GM12892 (cell line): ENCODE results near the gene PLCL1.
"Not testable (repeated sequence)": the region's sequence is repeated elsewhere in the genome, so short reads cannot be mapped to it uniquely, and the experiment has no call there.

Experiments used
- DNase-seq: peaks from one replicate; pipeline ENCODE4 v3.0.0; 2011; ENCODE audit not compliant: insufficient read length
- FAIRE-seq: peaks from 2 replicates; lab custom pipeline; 2011; peaks lifted over from hg19 to GRCh38; lab: Jason Lieb, UNC
- POLR2A ChIP-seq: IDR thresholded peaks from 2 replicates; pipeline ENCODE4 v1.6.1; 2011; ENCODE audit warnings: low read depth, low read length, control low read depth
- POLR2AphosphoS5 ChIP-seq: IDR thresholded peaks from 2 replicates; pipeline ENCODE4 v1.6.1; 2011; ENCODE audit warnings: low read depth, low read length, control low read depth
- TAF1 ChIP-seq: IDR thresholded peaks from 2 replicates; pipeline ENCODE4 v1.6.1; 2011; ENCODE audit warnings: low read depth, mild to moderate bottlenecking, control low read depth, low read length, borderline replicate concordance

Gene PLCL1

GRCh38 chr2:198004921-198005829 is 200.8 kb downstream of the PLCL1 start:
- peak; percentile 57; the same call in 1 of the 2 replicates for TF ChIP-seq POLR2A
- no peak for TF ChIP-seq POLR2AphosphoS5
- no peak for TF ChIP-seq TAF1
- DNase-seq = no peak
- peak; percentile 94 for FAIRE-seq

- DNase-seq (no peak), FAIRE-seq (peak; percentile 33)
- TF ChIP-seq TAF1 (no peak), POLR2A (no peak)
Observed at GRCh38 chr2:198006733-198007132, 202.3 kb downstream of the PLCL1 start.

- TF ChIP-seq POLR2A (no peak), POLR2AphosphoS5 (no peak), TAF1 (no peak)
- DNase-seq = no peak
Observed at GRCh38 chr2:198008230-198008629, 203.8 kb downstream of the PLCL1 start.

GRCh38 chr2:198012025-198012424 is 207.6 kb downstream of the PLCL1 start:
- peak; percentile 76 for FAIRE-seq
- TF ChIP-seq TAF1 = no peak
- no peak for TF ChIP-seq POLR2AphosphoS5
- no peak for TF ChIP-seq POLR2A
- no peak for DNase-seq

More at GRCh38 chr2:198008230-198008629, 203.8 kb downstream of the PLCL1 start:
- peak; percentile 67 for FAIRE-seq

GRCh38 chr2:198016243-198016642 is 211.8 kb downstream of the PLCL1 start:
- DNase-seq (no peak), FAIRE-seq (peak; percentile 46)
- TF ChIP-seq TAF1 = no peak
- TF ChIP-seq POLR2AphosphoS5 = no peak
- TF ChIP-seq POLR2A = no peak

GRCh38 chr2:198017068-198017467 is 212.7 kb downstream of the PLCL1 start:
- DNase-seq (no peak), FAIRE-seq (no peak)
- no peak for TF ChIP-seq POLR2A

- TF ChIP-seq POLR2A (no peak), POLR2AphosphoS5 (no peak), TAF1 (no peak)
- FAIRE-seq (no peak), DNase-seq (no peak)
Observed at GRCh38 chr2:198028955-198029354, 224.6 kb downstream of the PLCL1 start.

GRCh38 chr2:198029576-198029975 is 225.2 kb downstream of the PLCL1 start:
- DNase-seq, FAIRE-seq: not testable (repeated sequence)

GRCh38 chr2:198033626-198034025 is 229.2 kb downstream of the PLCL1 start:
- TF ChIP-seq POLR2A (no peak), TAF1 (no peak), POLR2AphosphoS5 (no peak)
- FAIRE-seq = no peak
- DNase-seq = no peak

GRCh38 chr2:198036029-198036879 is 231.9 kb downstream of the PLCL1 start:
- no peak for TF ChIP-seq TAF1
- DNase-seq = no peak
- peak; percentile 86 for FAIRE-seq

- no peak for DNase-seq
- no peak for TF ChIP-seq POLR2AphosphoS5
- TF ChIP-seq TAF1 = no peak
- TF ChIP-seq POLR2A = no peak
- FAIRE-seq = no peak
Observed at GRCh38 chr2:198040835-198041234, 236.4 kb downstream of the PLCL1 start.

- peak; percentile 72 for FAIRE-seq
- DNase-seq = no peak
- TF ChIP-seq POLR2A (no peak), POLR2AphosphoS5 (no peak), TAF1 (no peak)
Observed at GRCh38 chr2:198042189-198042588, 237.8 kb downstream of the PLCL1 start.
